Measurements from ENCODE around the gene CIC.

GRCh38 chr19:42246922-42247639 is 22.0 kb upstream of the CIC start:
- TF ChIP-seq POLR2A (IDR thresholded peaks at IDR 0.05) = no peak
- TF ChIP-seq POLR2AphosphoS5 (IDR thresholded peaks at IDR 0.05) = no peak
- TF ChIP-seq CTCF (IDR thresholded peaks at IDR 0.05) = no peak
- no peak for TF ChIP-seq EP300 (IDR thresholded peaks at IDR 0.05)
